Mucosa of descending colon (tissue), 3 donors: ENCODE measurements around the gene AGAP5. TPM values are rescaled to one million over a fixed set of nuclear protein-coding genes. Genes with fewer than 3 reads are reported as not detected.

Source experiments
- ATAC-seq: fragments of 200-7000 bp; cut with Tn5 transposase; one replicate; pipeline ENCODE4 v1.9.1; 2020; ENCODE audit warnings: mild to moderate bottlenecking, moderate library complexity
- DNase-seq, 3 donors: peaks; one replicate each; pipeline ENCODE4 v3.0.0-alpha.2; 2020
- H3K36me3 ChIP-seq: fragments of 200-600 bp; one replicate; pipeline ENCODE4 v1.8.0; 2021; ENCODE audit warnings: low read depth, mild to moderate bottlenecking
- H3K4me1 ChIP-seq: fragments of 200-600 bp; one replicate; pipeline ENCODE4 v1.8.0; 2021; ENCODE audit warnings: low read depth, mild to moderate bottlenecking
- H3K4me3 ChIP-seq: fragments of 200-600 bp; one replicate; pipeline ENCODE4 v1.8.0; 2021; ENCODE audit warnings: mild to moderate bottlenecking
- H3K9me3 ChIP-seq: fragments of 200-600 bp; one replicate; pipeline ENCODE4 v1.8.0; 2021; ENCODE audit warnings: mild to moderate bottlenecking
- CTCF ChIP-seq: fragments of 200-600 bp; IDR thresholded peaks from one replicate; pipeline ENCODE4 v1.8.0; 2022; ENCODE audit warnings: antibody characterized with exemption, mild to moderate bottlenecking
- intact Hi-C, 2 donors: fragments of 100-400 bp; cut with DNase I in 1 of 2; cut with micrococcal nuclease in 1 of 2; formaldehyde crosslinking; loops; one replicate each; pipeline versions ENCODE4 v1.11.0 to v1.11.1; 2022; cut with DNase I, micrococcal nuclease
- total RNA-seq, 3 donors: library from RNA; stranded (reverse); fragmentation: NEBNext Ultra II Directional in 2 of 3; extraction: Animal tissue kit (Norgen Biotek cat#: 25700) in 2 of 3; gene quantifications; one replicate each; pipeline versions ENCODE4 v1.2.1 to v1.2.4, GENCODE V29; 2021 to 2023
- donor health status: DM: no; HTN: no; CAD: no; lungs with moderate emphysema.
- donor health status: DM: no; HTN: no; CAD: no.
- donor health status: DM: no; HTN: yes; CAD: no.

The AGAP5 gene
- total RNA-seq, 3 donors from 2014 or later, result 6.4 to 12.8 (median 10.0) TPM

GRCh38 chr10:73629165-73629564, 68.7 kb downstream of the AGAP5 start:
- no peak overlapping the region for H3K4me3 ChIP-seq
- no peaks in the 10 kb centered on the region for H3K9me3 ChIP-seq
- TF ChIP-seq CTCF, result no peak
- peaks cover 5% of the 10 kb centered on the region for H3K4me1 ChIP-seq
- intact Hi-C loops, result no loop called here
- DNase-seq (no peak), ATAC-seq (no peak)
- no peaks in the 10 kb centered on the region for H3K36me3 ChIP-seq

- Histone ChIP-seq H3K9me3 (no peaks in the 10 kb centered on the region), H3K4me1 (peaks cover 5% of the 10 kb centered on the region), H3K4me3 (no peak overlapping the region), H3K36me3 (no peaks in the 10 kb centered on the region)
- ATAC-seq (peak; percentile 63), DNase-seq (peak; percentile 64 to 71 (median 71))
- intact Hi-C loops, result no loop called here
- no peak for TF ChIP-seq CTCF
Observed at GRCh38 chr10:73628405-73628804, 69.5 kb downstream of the AGAP5 start.

GRCh38 chr10:73627300-73627699, 70.6 kb downstream of the AGAP5 start:
- Histone ChIP-seq H3K36me3 (no peaks in the 10 kb centered on the region), H3K4me3 (no peak overlapping the region), H3K9me3 (no peaks in the 10 kb centered on the region), H3K4me1 (peaks cover 5% of the 10 kb centered on the region)
- intact Hi-C loops, result no loop called here
- DNase-seq (no peak), ATAC-seq (no peak)
- TF ChIP-seq CTCF, result no peak

- TF ChIP-seq CTCF, result no peak
- intact Hi-C loops, result no loop called here
- Histone ChIP-seq H3K4me1 (peaks cover 11% of the 10 kb centered on the region), H3K36me3 (no peaks in the 10 kb centered on the region), H3K4me3 (peak overlapping the region; percentile 80), H3K9me3 (no peaks in the 10 kb centered on the region)
- ATAC-seq, result peak; percentile 94
- peak; percentile 94 to 99 (median 96) for DNase-seq
Observed at GRCh38 chr10:73625884-73626752, 71.8 kb downstream of the AGAP5 start.

- ATAC-seq, result peak; percentile 58
- peak overlapping the region; percentile 80 for H3K4me3 ChIP-seq
- DNase-seq, result peak in 2 of 3 donors; percentile 58 to 62
- TF ChIP-seq CTCF, result no peak
- no peaks in the 10 kb centered on the region for H3K36me3 ChIP-seq
- no peaks in the 10 kb centered on the region for H3K9me3 ChIP-seq
- intact Hi-C loops, result no loop called here
- peaks cover 14% of the 10 kb centered on the region for H3K4me1 ChIP-seq
Observed at GRCh38 chr10:73625004-73625883, 72.7 kb downstream of the AGAP5 start.

Other genes starting within 250 kb of the AGAP5 start
- gene PPP3CB, start 202.1 kb downstream of the AGAP5 start, total RNA-seq, result 10 to 100 TPM; 25.8 to 79.6 (median 27.3) TPM
- gene USP54, start 106.8 kb downstream of the AGAP5 start, total RNA-seq, result 100 to 1,000 TPM in 2 of 3 donors, 10 to 100 TPM in 1; 97.0 to 149 (median 109) TPM
- not detected for gene MYOZ1, start 56.6 kb downstream of the AGAP5 start, total RNA-seq
- gene SYNPO2L, start 42.1 kb downstream of the AGAP5 start, total RNA-seq, result under 1 TPM in 1 of 3 donors, not detected in 2; 0.05 TPM
- gene SEC24C, start 46.3 kb upstream of the AGAP5 start, total RNA-seq, result 10 to 100 TPM; 64.5 to 73.6 (median 71.2) TPM
- 10 to 100 TPM; 19.8 to 26.2 (median 22.7) TPM for gene CHCHD1, start 83.9 kb upstream of the AGAP5 start, total RNA-seq
- 100 to 1,000 TPM in 1 of 3 donors, 10 to 100 TPM in 2; 72.5 to 119 (median 90.1) TPM for gene ZSWIM8, start 87.5 kb upstream of the AGAP5 start, total RNA-seq
- gene NDST2, start 113.5 kb upstream of the AGAP5 start, total RNA-seq, result 10 to 100 TPM; 26.7 to 39.0 (median 29.0) TPM
- 100 to 1,000 TPM in 1 of 3 donors, 10 to 100 TPM in 2; 53.5 to 141 (median 57.2) TPM for gene CAMK2G, start 176.4 kb upstream of the AGAP5 start, total RNA-seq
- 10 to 100 TPM in 1 of 3 donors, 1 to 10 TPM in 2; 4.6 to 10.3 (median 5.8) TPM for gene PLAU, start 213.0 kb upstream of the AGAP5 start, total RNA-seq